HG03139 (cell line): Measurements from ENCODE around the gene HTT.

Source experiments
- ATAC-seq: cut with Tn5 transposase; IDR thresholded peaks from one replicate; pipeline ENCODE4 v1.9.1; 2021; ENCODE audit not compliant: unreplicated experiment

Gene HTT

GRCh38 chr4:3074078-3074845, at the start of gene HTT, which contains the start of gene HTT-AS:
HTT (plus strand) TSS chr4:3074681; CDS start chr4:3074826, 145 bp downstream.
HTT-AS (minus strand) TSS chr4:3074538.
- ATAC-seq: peak; percentile 62

DNA sequence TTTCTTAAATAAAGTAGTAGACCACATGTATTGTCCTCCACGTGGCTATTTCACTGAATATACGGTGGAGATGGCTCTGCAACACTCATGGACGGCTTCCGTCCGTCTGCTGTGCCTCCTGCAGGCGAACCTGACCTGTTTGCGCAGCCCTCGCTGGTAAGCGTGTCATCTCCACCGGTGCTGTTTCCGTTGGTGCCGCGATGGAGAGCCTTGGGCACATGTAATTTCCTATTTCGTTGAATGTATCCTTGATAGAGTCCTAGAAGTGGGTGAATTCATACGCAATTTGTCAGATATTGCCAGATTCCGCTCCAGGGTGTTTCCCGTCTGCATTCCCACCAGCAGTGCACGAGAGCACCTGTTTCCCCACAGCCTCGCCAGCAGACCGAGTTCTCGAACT, 48.6 kb upstream of the HTT start:
- no peak for ATAC-seq

GRCh38 chr4:3026540-3026939, 47.9 kb upstream of the HTT start:
- no peak for ATAC-seq

DNA sequence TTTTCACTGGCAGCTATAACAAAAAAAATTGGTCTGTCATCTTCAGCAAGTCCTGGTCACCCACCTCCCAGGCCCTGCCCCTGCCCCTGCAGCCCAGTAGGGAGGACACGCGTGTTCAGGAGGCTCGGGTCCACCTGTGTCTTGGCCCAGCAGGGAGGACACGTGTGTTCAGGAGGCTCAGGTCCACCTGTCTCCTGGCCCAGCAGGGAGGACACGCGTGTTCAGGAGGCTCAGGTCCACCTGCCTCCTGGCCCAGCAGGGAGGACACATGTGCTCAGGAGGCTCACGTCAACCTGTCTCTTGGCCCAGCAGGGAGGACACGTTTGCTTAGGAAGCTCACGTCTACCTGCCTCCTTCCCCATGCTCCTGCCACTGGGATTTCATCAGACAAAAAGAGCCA, 45.0 kb upstream of the HTT start:
- ATAC-seq: no peak

DNA sequence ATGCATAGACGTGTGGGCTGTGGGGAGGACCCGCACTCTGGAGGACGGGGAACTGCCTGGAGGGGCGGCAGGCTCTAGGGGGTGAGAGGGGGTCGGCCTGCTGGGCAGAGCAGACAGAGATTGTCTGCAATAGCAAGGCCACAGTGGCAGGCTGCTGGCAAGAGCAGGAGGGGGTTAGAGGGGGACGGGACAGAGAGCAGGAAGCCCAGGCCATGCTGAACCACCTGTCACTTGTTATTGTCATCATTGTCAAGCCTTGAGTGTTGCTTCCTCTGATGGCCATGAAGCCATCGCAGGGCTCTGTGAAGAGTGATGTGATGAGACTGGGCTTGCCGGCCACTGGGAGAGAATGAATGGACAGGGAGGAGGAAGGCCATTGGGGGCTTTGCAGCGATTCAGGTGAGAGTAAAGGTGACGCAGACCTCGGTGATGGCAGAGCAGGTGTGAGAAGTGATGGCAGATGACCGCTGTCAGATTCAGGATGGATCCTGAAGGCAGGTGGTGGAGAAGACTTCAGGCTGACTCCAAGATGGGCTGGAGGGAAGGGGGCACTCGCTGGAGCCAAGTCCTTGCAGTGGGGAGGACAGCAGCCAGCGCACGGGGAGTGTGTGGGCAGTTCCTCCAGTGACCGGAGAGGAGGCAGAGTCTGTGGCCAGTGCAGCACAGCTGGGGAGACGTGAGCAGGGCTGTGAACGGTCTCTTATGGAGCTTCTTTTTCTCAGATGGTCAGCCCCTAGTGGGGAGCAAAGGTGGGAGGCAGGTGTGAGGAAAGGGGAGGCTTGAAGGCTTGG, 43.7 kb upstream of the HTT start:
- ATAC-seq: no peak

DNA sequence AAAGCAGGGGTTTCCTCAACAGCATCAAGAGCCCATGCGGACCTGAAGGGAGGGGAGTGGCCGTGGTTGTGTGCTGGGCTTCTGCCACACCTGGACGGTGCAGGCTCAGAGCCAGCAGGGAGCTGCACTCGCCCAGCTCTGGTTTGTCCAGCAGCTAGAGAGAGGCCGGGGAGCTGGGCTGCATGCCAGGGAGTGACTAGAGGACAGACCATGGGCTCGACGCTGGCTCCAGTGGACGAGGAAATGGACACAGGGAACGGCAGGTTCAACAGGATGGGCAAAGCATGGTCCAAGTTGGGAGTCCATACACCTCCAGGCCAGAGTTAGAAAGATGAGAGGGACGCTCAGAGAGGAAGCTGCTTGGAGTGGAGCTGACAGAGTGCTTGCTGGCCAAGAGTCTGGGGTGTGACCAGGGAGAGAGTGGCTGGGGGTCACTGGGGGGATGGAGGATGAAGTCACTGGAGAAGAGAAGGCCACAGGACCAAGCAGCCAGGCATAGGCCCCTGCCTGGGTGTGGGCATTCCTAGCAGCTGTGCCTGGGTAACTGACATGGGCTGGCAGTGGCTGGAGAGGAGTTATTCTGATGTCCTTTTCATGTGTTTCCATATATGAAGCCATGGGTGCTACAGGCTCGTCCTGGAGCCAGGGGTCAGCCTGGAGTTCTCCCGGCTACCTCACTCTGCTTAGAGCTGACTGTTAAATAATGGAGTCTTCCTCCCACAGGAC, 43.0 kb upstream of the HTT start:
- no peak for ATAC-seq

GRCh38 chr4:3034231-3034630, 40.2 kb upstream of the HTT start:
- ATAC-seq: no peak

- no peak for ATAC-seq
Measured at GRCh38 chr4:3035249-3035648, 39.2 kb upstream of the HTT start.

GRCh38 chr4:3035674-3036073, 38.8 kb upstream of the HTT start:
- ATAC-seq: no peak

- no peak for ATAC-seq
Measured at GRCh38 chr4:3036131-3036952, 38.1 kb upstream of the HTT start.

DNA sequence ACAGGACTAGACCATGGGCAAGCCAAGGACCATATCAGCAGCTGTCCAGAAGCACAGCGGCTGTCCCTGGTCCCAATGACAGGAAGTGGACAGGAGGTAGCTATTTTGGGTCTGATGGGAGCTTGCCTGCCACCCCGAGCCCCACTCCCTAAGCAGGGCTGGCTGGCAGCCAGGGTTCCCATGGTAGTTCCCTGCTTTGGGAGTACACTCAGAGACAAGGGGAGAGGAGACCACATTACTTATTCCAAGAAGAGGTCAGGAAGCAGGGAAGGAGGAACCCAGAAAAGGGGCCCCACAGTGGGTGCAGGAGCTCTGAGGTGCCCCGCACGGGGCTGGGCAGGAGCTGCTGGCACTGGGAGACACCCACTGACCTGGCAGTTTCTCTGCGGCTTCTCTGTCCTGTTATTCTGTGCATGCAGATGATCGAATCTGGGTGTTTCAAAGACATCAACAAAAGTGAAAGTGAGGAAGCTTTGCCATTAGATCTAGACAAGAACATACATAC, 36.5 kb upstream of the HTT start:
- ATAC-seq: no peak

GRCh38 chr4:3039706-3040366, 34.6 kb upstream of the HTT start:
- ATAC-seq: no peak

DNA sequence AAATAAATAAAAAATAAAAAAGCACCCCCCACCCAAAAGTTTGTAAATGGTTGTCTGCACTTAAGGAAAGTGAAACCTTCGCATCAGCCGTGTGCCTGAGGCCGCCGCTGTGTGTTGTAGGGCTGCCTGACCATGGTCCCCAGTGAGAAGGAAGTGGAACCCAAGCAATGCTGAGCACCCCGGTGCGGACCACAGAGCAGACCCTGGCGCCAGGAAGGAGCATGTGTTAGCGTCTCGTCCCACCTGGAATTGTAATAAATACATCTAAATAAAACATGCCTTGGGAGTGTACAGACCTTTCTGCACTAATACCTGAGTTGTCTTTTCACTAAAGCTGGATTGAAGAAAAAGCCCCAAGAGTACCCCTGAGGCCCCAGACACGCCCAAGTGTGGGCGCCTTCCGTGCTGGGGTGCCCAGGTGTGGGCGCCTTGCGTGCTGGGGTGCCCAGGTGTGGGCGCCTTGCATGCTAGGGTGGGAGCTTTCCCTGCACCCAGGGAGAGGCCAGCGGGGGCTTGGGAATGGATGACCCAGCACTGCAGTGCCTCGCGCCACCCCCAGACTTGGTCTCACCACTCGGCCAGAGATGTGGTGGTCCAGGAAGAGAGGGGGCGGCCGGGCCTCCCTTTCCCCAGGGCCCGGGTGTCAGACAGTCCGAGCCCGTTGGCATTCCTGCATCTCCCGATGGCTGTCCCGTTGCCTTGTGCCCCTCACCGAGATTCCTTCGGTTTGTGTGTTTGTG, 33.9 kb upstream of the HTT start:
- ATAC-seq: peak; percentile 49

DNA sequence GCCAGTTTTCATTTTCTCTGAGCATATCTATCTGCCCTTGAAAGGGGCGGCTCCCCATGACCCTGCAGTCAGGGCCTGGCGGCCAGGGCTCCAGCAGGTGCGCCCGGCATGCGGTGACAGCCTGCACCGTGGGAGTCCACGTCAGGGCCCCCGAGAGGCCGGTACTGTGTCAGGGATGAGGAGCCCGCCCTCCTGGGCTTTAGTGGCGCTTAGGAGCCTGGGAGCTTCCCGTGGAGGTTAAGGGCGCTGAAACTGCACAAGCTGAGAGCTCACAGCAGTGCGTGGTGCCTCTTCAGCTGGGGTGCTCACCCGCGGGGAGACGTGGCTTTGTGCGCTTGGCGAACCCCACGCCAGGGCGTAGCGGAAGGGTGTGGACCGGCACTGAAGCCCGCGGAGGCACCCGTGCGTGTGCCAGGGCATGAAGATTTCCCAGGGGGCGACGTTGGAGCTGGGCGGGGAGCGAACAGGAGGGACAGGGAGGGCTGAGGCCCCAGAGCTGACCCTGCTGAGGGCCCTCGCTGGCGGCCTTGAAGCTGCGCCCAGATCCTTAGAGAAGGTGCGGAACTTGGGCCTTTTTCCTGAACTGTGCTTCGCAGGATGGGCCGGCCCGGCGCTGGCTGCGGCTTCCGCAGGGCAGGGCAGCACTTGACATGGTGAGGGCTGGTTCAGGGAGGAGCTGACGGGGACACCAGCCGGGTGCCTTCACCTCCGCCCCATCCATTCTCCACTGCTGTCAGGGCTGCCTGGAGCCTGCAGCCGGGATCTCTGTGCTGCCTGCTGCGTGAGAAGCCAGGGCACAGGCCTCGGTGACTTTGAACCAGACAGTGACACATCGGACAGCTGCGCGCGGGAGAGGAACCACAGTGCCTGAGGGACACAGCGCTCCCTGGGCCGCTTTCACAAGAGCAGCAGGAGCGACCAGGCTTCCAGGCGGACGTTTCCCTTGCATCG, 33.0 kb upstream of the HTT start:
- no peak for ATAC-seq

DNA sequence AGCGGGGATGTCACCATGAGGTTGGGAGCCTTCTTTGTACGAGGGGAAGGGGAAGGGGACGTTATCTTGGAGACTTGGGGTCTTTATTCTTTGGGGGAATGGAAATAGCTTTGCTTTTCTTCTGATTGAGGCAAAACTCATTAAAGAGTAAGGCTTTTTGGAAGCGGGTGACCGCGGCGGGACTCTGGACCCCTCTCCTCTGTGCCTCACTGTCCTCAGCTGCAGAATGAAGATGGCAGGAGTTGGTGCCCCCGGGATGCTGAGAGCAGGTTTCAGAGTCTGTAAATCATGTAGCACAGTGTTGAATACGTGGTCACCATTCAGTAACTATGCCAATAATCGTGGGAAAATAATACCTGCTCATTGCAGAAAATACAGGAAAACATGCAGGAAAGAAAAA, 32.3 kb upstream of the HTT start:
- no peak for ATAC-seq

DNA sequence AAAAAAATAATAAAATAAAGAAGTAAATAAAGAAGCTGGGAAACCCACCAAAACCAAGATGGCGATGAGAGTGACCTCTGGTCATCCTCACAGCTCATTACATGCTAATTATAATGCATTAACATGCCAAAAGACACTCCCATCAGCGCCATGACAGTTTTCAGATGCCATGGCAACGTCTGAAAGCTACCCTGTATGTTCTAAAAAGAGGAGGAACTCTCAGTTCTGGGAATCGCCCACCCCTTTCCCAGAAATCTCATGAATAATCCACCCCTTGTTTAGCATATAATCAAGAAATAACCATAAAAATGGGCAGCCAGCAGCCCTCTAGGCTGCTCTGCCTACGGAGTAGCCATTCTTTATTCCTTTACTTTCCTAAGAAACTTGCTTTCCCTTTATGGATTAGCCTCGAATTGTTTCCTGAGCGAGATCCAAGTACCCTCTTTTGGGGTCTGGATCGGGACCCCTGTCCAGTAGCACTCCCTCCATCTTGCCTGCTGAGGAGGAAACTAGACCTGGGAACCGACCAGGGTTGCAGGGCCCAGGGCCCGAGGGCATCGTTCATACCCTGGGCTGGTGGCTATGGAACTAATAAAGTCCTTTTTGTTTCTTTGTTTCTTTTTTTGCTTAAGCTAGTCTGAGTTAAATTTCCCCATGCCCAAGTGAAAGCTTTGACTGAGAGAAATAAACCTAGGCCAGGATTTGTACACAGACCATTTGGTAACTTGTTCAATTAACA, 31.0 kb upstream of the HTT start:
- no peak for ATAC-seq
